ENCODE data around the gene ZMYM4.

Gene ZMYM4

GRCh38 chr1:35401049-35401448 is 132.5 kb downstream of the ZMYM4 start:
- Mint-ChIP-seq H3K9me3 (peaks cover 13% of the 10 kb centered on the region), H3K36me3 (ENCODE audit: low read depth) (peaks cover 79% of the 10 kb centered on the region), H3K4me3 (no peak overlapping the region), H3K4me1 (peaks cover 4% of the 10 kb centered on the region), H3K27ac (no peak overlapping the region), H3K27me3 (ENCODE audit: low read depth, poor library complexity) (no peaks in the 10 kb centered on the region)
- TF ChIP-seq, protein P1, sequence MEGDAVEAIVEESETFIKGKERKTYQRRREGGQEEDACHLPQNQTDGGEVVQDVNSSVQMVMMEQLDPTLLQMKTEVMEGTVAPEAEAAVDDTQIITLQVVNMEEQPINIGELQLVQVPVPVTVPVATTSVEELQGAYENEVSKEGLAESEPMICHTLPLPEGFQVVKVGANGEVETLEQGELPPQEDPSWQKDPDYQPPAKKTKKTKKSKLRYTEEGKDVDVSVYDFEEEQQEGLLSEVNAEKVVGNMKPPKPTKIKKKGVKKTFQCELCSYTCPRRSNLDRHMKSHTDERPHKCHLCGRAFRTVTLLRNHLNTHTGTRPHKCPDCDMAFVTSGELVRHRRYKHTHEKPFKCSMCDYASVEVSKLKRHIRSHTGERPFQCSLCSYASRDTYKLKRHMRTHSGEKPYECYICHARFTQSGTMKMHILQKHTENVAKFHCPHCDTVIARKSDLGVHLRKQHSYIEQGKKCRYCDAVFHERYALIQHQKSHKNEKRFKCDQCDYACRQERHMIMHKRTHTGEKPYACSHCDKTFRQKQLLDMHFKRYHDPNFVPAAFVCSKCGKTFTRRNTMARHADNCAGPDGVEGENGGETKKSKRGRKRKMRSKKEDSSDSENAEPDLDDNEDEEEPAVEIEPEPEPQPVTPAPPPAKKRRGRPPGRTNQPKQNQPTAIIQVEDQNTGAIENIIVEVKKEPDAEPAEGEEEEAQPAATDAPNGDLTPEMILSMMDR (IDR thresholded peaks at IDR 0.05): no peak
- DNase-seq: no peak

GRCh38 chr1:35406103-35406502 is 137.6 kb downstream of the ZMYM4 start:
- no peak for DNase-seq
- TF ChIP-seq, protein P1 (IDR thresholded peaks at IDR 0.05): no peak
- H3K27ac Mint-ChIP-seq: peak overlapping the region; percentile 20

GRCh38 chr1:35407743-35408142 is 139.2 kb downstream of the ZMYM4 start:
- no peak overlapping the region for H3K27ac Mint-ChIP-seq
- TF ChIP-seq, protein P1 (IDR thresholded peaks at IDR 0.05): no peak
- H3K36me3 Mint-ChIP-seq (ENCODE audit: low read depth): peaks cover 79% of the 10 kb centered on the region
- peaks cover 8% of the 10 kb centered on the region for H3K9me3 Mint-ChIP-seq
- H3K4me1 Mint-ChIP-seq: peaks cover 6% of the 10 kb centered on the region
- H3K27me3 Mint-ChIP-seq (ENCODE audit: low read depth, poor library complexity): no peaks in the 10 kb centered on the region
- DNase-seq: no peak
- no peak overlapping the region for H3K4me3 Mint-ChIP-seq

More at GRCh38 chr1:35406103-35406502, 137.6 kb downstream of the ZMYM4 start:
- H3K9me3 Mint-ChIP-seq: peaks cover 16% of the 10 kb centered on the region
- H3K27me3 Mint-ChIP-seq (ENCODE audit: low read depth, poor library complexity): no peaks in the 10 kb centered on the region
- H3K4me1 Mint-ChIP-seq: peaks cover 6% of the 10 kb centered on the region
- H3K4me3 Mint-ChIP-seq: no peak overlapping the region
- H3K36me3 Mint-ChIP-seq (ENCODE audit: low read depth): peaks cover 79% of the 10 kb centered on the region

GRCh38 chr1:35408925-35409324 is 140.4 kb downstream of the ZMYM4 start:
- Mint-ChIP-seq H3K36me3 (ENCODE audit: low read depth) (peaks cover 78% of the 10 kb centered on the region), H3K4me1 (peaks cover 6% of the 10 kb centered on the region), H3K9me3 (peaks cover 8% of the 10 kb centered on the region), H3K27ac (no peak overlapping the region), H3K4me3 (no peak overlapping the region), H3K27me3 (ENCODE audit: low read depth, poor library complexity) (no peaks in the 10 kb centered on the region)
- TF ChIP-seq, protein P1 (IDR thresholded peaks at IDR 0.05): no peak
- DNase-seq: no peak

- no peak for DNase-seq
- peak overlapping the region; percentile 85 for H3K27ac Mint-ChIP-seq
- TF ChIP-seq, protein P1 (IDR thresholded peaks at IDR 0.05): no peak
- H3K36me3 Mint-ChIP-seq (ENCODE audit: low read depth): peaks cover 70% of the 10 kb centered on the region
- no peak overlapping the region for H3K4me3 Mint-ChIP-seq
- no peaks in the 10 kb centered on the region for H3K4me1 Mint-ChIP-seq
- no peaks in the 10 kb centered on the region for H3K9me3 Mint-ChIP-seq
- H3K27me3 Mint-ChIP-seq (ENCODE audit: low read depth, poor library complexity): no peaks in the 10 kb centered on the region
These were observed 157.6 kb downstream of the ZMYM4 start for GRCh38 chr1:35426097-35426586.

DNA sequence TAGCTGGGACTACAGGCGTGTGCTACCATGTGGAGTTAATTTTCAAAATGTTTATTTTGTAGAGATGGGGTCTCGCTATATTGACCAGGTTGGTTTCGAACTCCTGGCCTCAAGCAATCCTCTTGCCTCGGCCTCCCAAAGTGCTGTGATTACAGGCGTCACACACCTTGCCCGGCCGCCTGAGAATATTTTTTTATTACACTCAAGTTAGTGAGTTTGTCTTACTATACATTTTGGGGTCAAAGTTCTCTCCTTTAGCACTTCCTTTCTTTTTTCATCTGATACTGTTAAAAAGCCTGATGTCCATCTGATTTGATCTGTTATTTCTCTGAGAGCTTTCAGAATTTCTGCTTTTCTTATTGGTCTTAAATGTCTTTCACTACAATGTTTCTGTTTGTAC is 159.9 kb downstream of the ZMYM4 start:
- H3K4me3 Mint-ChIP-seq: no peak overlapping the region
- H3K27me3 Mint-ChIP-seq (ENCODE audit: low read depth, poor library complexity): no peaks in the 10 kb centered on the region
- no peak for DNase-seq
- H3K4me1 Mint-ChIP-seq: no peaks in the 10 kb centered on the region
- H3K9me3 Mint-ChIP-seq: no peaks in the 10 kb centered on the region
- H3K27ac Mint-ChIP-seq: no peak overlapping the region
- peaks cover 64% of the 10 kb centered on the region for H3K36me3 Mint-ChIP-seq (ENCODE audit: low read depth)
- TF ChIP-seq, protein P1 (IDR thresholded peaks at IDR 0.05): no peak
